Hematopoietic multipotent progenitor cell treated with erythropoietin and hydrocortisone succinate and interleukin-3 and kit ligand, for 17 days (in vitro differentiated cells): ENCODE measurements around the gene FAM120B.

Experiments
- DNase-seq: peaks from one replicate; pipeline ENCODE4 v3.0.0-alpha.2; 2015; ENCODE audit warnings: low spot score

The FAM120B gene

GRCh38 chr6:170444056-170444591 lies 137.6 kb downstream of the FAM120B start:
- no peak for DNase-seq

GRCh38 chr6:170444811-170445211 lies 138.3 kb downstream of the FAM120B start:
- no peak for DNase-seq

GRCh38 chr6:170445487-170445886 lies 138.9 kb downstream of the FAM120B start:
- no peak for DNase-seq

- DNase-seq = no peak
Measured at GRCh38 chr6:170445971-170446370, 139.4 kb downstream of the FAM120B start.

GRCh38 chr6:170446841-170447560 lies 140.4 kb downstream of the FAM120B start:
- DNase-seq = no peak

GRCh38 chr6:170447561-170447930 lies 141.0 kb downstream of the FAM120B start:
- DNase-seq = no peak

GRCh38 chr6:170448317-170448716 lies 141.8 kb downstream of the FAM120B start:
- no peak for DNase-seq

GRCh38 chr6:170448751-170449630 lies 142.4 kb downstream of the FAM120B start:
- DNase-seq = no peak

GRCh38 chr6:170449835-170450753 lies 143.5 kb downstream of the FAM120B start:
- no peak for DNase-seq

GRCh38 chr6:170450916-170451761 lies 144.6 kb downstream of the FAM120B start:
- no peak for DNase-seq

GRCh38 chr6:170451762-170452651 lies 145.4 kb downstream of the FAM120B start:
- no peak for DNase-seq

GRCh38 chr6:170452767-170453545 lies 146.4 kb downstream of the FAM120B start:
- DNase-seq = no peak

- no peak for DNase-seq
Measured at GRCh38 chr6:170453586-170454511, 147.3 kb downstream of the FAM120B start.

GRCh38 chr6:170454512-170455285 lies 148.1 kb downstream of the FAM120B start:
- no peak for DNase-seq

- DNase-seq = no peak
Measured at GRCh38 chr6:170455335-170455979, 148.9 kb downstream of the FAM120B start.

- no peak for DNase-seq
Measured at GRCh38 chr6:170456334-170456733, 149.8 kb downstream of the FAM120B start.
